BE2C (cell line): ENCODE data around the gene SCN8A.

Experiments
- DNase-seq: peaks from one replicate; pipeline ENCODE4 v3.0.0-alpha.2; 2020
- H3K27me3 ChIP-seq: fragments of 250-450 bp; sonication (Bioruptor Pico); 2 replicates; pipeline ENCODE4 v1.5.1; 2020; ENCODE audit warnings: mild to moderate bottlenecking
- H3K36me3 ChIP-seq: fragments of 250-450 bp; sonication (Bioruptor Pico); 2 replicates; pipeline ENCODE4 v1.5.1; 2020; ENCODE audit warnings: mild to moderate bottlenecking
- H3K4me1 ChIP-seq: fragments of 250-450 bp; sonication (Bioruptor Pico); 2 replicates; pipeline ENCODE4 v1.5.1; 2020
- H3K4me3 ChIP-seq: 2 replicates; pipeline ENCODE4 v1.5.1; 2011; ENCODE audit warnings: low read depth, low read length
- H3K9me3 ChIP-seq: fragments of 250-450 bp; sonication (Bioruptor Pico); 2 replicates; pipeline ENCODE4 v1.5.1; 2020
- CTCF ChIP-seq: IDR thresholded peaks from 2 replicates; pipeline ENCODE4 v1.5.1; 2012; ENCODE audit warnings: mild to moderate bottlenecking, low read depth, low read length

The SCN8A gene

GRCh38 chr12:51687177-51687576, 96.1 kb downstream of the SCN8A start:
- H3K4me1 ChIP-seq = peaks cover 3% of the 10 kb centered on the region; the same call in 1 of the 2 replicates

GRCh38 chr12:51687614-51688013, 96.6 kb downstream of the SCN8A start:
- H3K4me1 ChIP-seq = peaks cover 3% of the 10 kb centered on the region; the same call in 1 of the 2 replicates
- DNase-seq = no peak

More at GRCh38 chr12:51687177-51687576, 96.1 kb downstream of the SCN8A start:
- no peak overlapping the region for H3K4me3 ChIP-seq
- H3K27me3 ChIP-seq = no peaks in the 10 kb centered on the region
- H3K9me3 ChIP-seq = no peaks in the 10 kb centered on the region
- H3K36me3 ChIP-seq = no peaks in the 10 kb centered on the region; the same call in 1 of the 2 replicates
- TF ChIP-seq CTCF = no peak
- DNase-seq = no peak

GRCh38 chr12:51689983-51690382, 99.0 kb downstream of the SCN8A start:
- TF ChIP-seq CTCF = no peak
- Histone ChIP-seq H3K9me3 (no peaks in the 10 kb centered on the region), H3K27me3 (no peaks in the 10 kb centered on the region), H3K4me3 (no peak overlapping the region), H3K4me1 (no peaks in the 10 kb centered on the region), H3K36me3 (no peaks in the 10 kb centered on the region; the same call in 1 of the 2 replicates)
- no peak for DNase-seq

More at GRCh38 chr12:51687614-51688013, 96.6 kb downstream of the SCN8A start:
- Histone ChIP-seq H3K9me3 (no peaks in the 10 kb centered on the region), H3K27me3 (no peaks in the 10 kb centered on the region), H3K36me3 (no peaks in the 10 kb centered on the region; the same call in 1 of the 2 replicates), H3K4me3 (no peak overlapping the region)
- no peak for TF ChIP-seq CTCF

- H3K36me3 ChIP-seq = no peaks in the 10 kb centered on the region; the same call in 1 of the 2 replicates
- no peaks in the 10 kb centered on the region for H3K4me1 ChIP-seq
- no peak for DNase-seq
- no peak overlapping the region for H3K4me3 ChIP-seq
- H3K9me3 ChIP-seq = no peaks in the 10 kb centered on the region
- no peaks in the 10 kb centered on the region for H3K27me3 ChIP-seq
- TF ChIP-seq CTCF = no peak
These were observed 101.0 kb downstream of the SCN8A start for GRCh38 chr12:51692016-51692415.

GRCh38 chr12:51693569-51693968, 102.5 kb downstream of the SCN8A start:
- H3K27me3 ChIP-seq = no peaks in the 10 kb centered on the region
- H3K9me3 ChIP-seq = no peaks in the 10 kb centered on the region
- DNase-seq = no peak
- no peak for TF ChIP-seq CTCF
- H3K4me1 ChIP-seq = no peaks in the 10 kb centered on the region
- no peaks in the 10 kb centered on the region; the same call in 1 of the 2 replicates for H3K36me3 ChIP-seq
- H3K4me3 ChIP-seq = no peak overlapping the region

- no peak overlapping the region for H3K4me3 ChIP-seq
- no peak for DNase-seq
- no peak for TF ChIP-seq CTCF
- H3K36me3 ChIP-seq = no peaks in the 10 kb centered on the region; the same call in 1 of the 2 replicates
- H3K4me1 ChIP-seq = no peaks in the 10 kb centered on the region
- no peaks in the 10 kb centered on the region for H3K9me3 ChIP-seq
- no peaks in the 10 kb centered on the region for H3K27me3 ChIP-seq
These were observed 103.1 kb downstream of the SCN8A start for GRCh38 chr12:51694146-51694545.
